HG03045 (cell line): Measurements from ENCODE around the gene TOGARAM1.

Experiments
- ATAC-seq: cut with Tn5 transposase; IDR thresholded peaks from one replicate; pipeline ENCODE4 v1.9.1; 2021; ENCODE audit warnings: mild to moderate bottlenecking, moderate library complexity; ENCODE audit not compliant: unreplicated experiment

Gene TOGARAM1

GRCh38 chr14:44963044-44963528 is 1.1 kb downstream of the TOGARAM1 start:
- ATAC-seq, result no peak

- no peak for ATAC-seq
Measured at GRCh38 chr14:44963775-44964380, 1.9 kb downstream of the TOGARAM1 start.

- no peak for ATAC-seq
Measured at GRCh38 chr14:44966601-44967336, 4.8 kb downstream of the TOGARAM1 start.

- ATAC-seq, result no peak
Measured at GRCh38 chr14:44968714-44969113, 6.7 kb downstream of the TOGARAM1 start.

- peak; percentile 43 for ATAC-seq
Measured at GRCh38 chr14:44970907-44971306, 8.9 kb downstream of the TOGARAM1 start.

GRCh38 chr14:44971459-44971858 is 9.5 kb downstream of the TOGARAM1 start:
- ATAC-seq, result no peak

GRCh38 chr14:44979273-44979672 is 17.3 kb downstream of the TOGARAM1 start:
- ATAC-seq, result no peak

GRCh38 chr14:44979740-44980356 is 17.9 kb downstream of the TOGARAM1 start:
- no peak for ATAC-seq

- ATAC-seq, result no peak
Measured at GRCh38 chr14:44981198-44981597, 19.2 kb downstream of the TOGARAM1 start.

GRCh38 chr14:44982594-44982993 is 20.6 kb downstream of the TOGARAM1 start:
- ATAC-seq, result no peak

GRCh38 chr14:44988694-44989093 is 26.7 kb downstream of the TOGARAM1 start:
- ATAC-seq, result no peak

GRCh38 chr14:44989497-44990440 is 27.8 kb downstream of the TOGARAM1 start:
- no peak for ATAC-seq

- ATAC-seq, result no peak
Measured at GRCh38 chr14:44990533-44990932, 28.5 kb downstream of the TOGARAM1 start.

GRCh38 chr14:44995196-44995595 is 33.2 kb downstream of the TOGARAM1 start:
- no peak for ATAC-seq

GRCh38 chr14:44995770-44996294 is 33.8 kb downstream of the TOGARAM1 start:
- no peak for ATAC-seq

GRCh38 chr14:45003924-45004323 is 41.9 kb downstream of the TOGARAM1 start:
- no peak for ATAC-seq

GRCh38 chr14:45015133-45015532 is 53.1 kb downstream of the TOGARAM1 start:
- ATAC-seq, result no peak

- no peak for ATAC-seq
Measured at GRCh38 chr14:45028107-45028626, 66.2 kb downstream of the TOGARAM1 start.

GRCh38 chr14:45034730-45035129 is 72.7 kb downstream of the TOGARAM1 start:
- ATAC-seq, result no peak

GRCh38 chr14:45038256-45038655 is 76.3 kb downstream of the TOGARAM1 start:
- no peak for ATAC-seq
